ENCODE data around the gene SBNO2.

GRCh38 chr19:1076951-1077350 lies 97.1 kb downstream of the SBNO2 start:
- TF ChIP-seq CTCF (IDR thresholded peaks at IDR 0.05; ENCODE audit: borderline replicate concordance, extremely low read depth, low read length, poor library complexity, severe bottlenecking) (no peak), EZH2 (IDR thresholded peaks at IDR 0.05; ENCODE audit: borderline replicate concordance, low read depth, low read length, severe bottlenecking) (no peak)
